GM19324 (cell line): Measurements from ENCODE around the gene VIM.
A peak's percentile ranks its signal among the peaks of the same experiment; 100 is the strongest.

Source experiments
- ATAC-seq: cut with Tn5 transposase; IDR thresholded peaks from one replicate; pipeline ENCODE4 v1.9.1; 2021; ENCODE audit warnings: mild to moderate bottlenecking, moderate library complexity; ENCODE audit not compliant: unreplicated experiment, low FRiP score

VIM gene

GRCh38 chr10:17209302-17209701 is 18.7 kb upstream of the VIM start:
- ATAC-seq, result no peak

GRCh38 chr10:17209881-17210280 is 18.2 kb upstream of the VIM start:
- ATAC-seq, result no peak

- no peak for ATAC-seq
Observed at GRCh38 chr10:17210361-17210760, 17.7 kb upstream of the VIM start.

- no peak for ATAC-seq
Observed at GRCh38 chr10:17212802-17213221, 15.2 kb upstream of the VIM start.

GRCh38 chr10:17213646-17214349 is 14.2 kb upstream of the VIM start:
- ATAC-seq, result no peak

GRCh38 chr10:17214526-17214925 is 13.5 kb upstream of the VIM start:
- no peak for ATAC-seq

GRCh38 chr10:17214971-17215781 is 12.9 kb upstream of the VIM start:
- no peak for ATAC-seq

GRCh38 chr10:17215782-17216122 is 12.3 kb upstream of the VIM start:
- no peak for ATAC-seq

GRCh38 chr10:17216217-17216900 is 11.7 kb upstream of the VIM start:
- ATAC-seq, result peak; percentile 96

GRCh38 chr10:17216901-17217395 is 11.1 kb upstream of the VIM start:
- no peak for ATAC-seq

GRCh38 chr10:17217631-17218232 is 10.3 kb upstream of the VIM start:
- ATAC-seq, result no peak

- ATAC-seq, result no peak
Observed at GRCh38 chr10:17219024-17219423, 9.0 kb upstream of the VIM start.

GRCh38 chr10:17220652-17221100 is 7.4 kb upstream of the VIM start:
- ATAC-seq, result no peak

- no peak for ATAC-seq
Observed at GRCh38 chr10:17222329-17222728, 5.7 kb upstream of the VIM start.

GRCh38 chr10:17225808-17226207 is 2.2 kb upstream of the VIM start:
- no peak for ATAC-seq

GRCh38 chr10:17226891-17227303 is 1.1 kb upstream of the VIM start:
- no peak for ATAC-seq

- ATAC-seq, result no peak
Observed at GRCh38 chr10:17227367-17228090, 512 bp upstream of the VIM start.

- ATAC-seq, result peak; percentile 24
Observed at GRCh38 chr10:17229016-17229716, 1.1 kb downstream of the VIM start.

- ATAC-seq, result no peak
Observed at GRCh38 chr10:17229717-17229966, 1.6 kb downstream of the VIM start.
